Neural cell (in vitro differentiated cells): ENCODE results near the gene UNC5A.

Experiments
- SMC3 ChIP-seq: fragments of 450-650 bp; conservative IDR thresholded peaks from 2 replicates; pipeline ENCODE4 v1.6.1; 2014; ENCODE audit warnings: antibody characterized with exemption, mild to moderate bottlenecking, moderate library complexity; ENCODE audit not compliant: poor library complexity
- TF ChIP-seq, protein P1 (sequence below): IDR thresholded peaks from 2 replicates; pipeline ENCODE4 v1.6.1; 2012; ENCODE audit warnings: borderline replicate concordance
- TF ChIP-seq, protein P2 (sequence below): fragments of 450-650 bp; IDR thresholded peaks from 2 replicates; pipeline ENCODE4 v1.5.1; 2014; ENCODE audit warnings: antibody characterized with exemption, mild to moderate bottlenecking, moderate library complexity; ENCODE audit not compliant: poor library complexity, severe bottlenecking

DNA sequence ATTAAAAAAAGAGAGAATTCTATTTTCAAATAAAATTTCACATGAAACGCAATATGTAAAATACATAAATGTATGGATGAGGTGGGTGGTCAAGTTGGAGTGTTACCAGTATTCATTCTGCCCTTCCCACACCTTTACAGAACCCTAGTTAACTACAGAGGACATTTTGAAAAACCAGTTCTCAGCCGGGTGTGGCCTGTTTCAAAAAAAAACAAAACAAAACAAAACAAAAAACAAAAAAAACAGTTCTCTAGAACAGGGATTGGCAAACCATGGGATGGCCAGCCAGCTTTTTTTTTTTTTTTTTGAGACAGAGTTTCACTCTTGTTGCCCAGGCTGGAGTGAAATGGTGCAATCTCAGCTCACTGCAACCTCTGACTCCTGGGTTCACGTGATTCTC, 117.2 kb downstream of the UNC5A start:
- TF ChIP-seq, protein P1, sequence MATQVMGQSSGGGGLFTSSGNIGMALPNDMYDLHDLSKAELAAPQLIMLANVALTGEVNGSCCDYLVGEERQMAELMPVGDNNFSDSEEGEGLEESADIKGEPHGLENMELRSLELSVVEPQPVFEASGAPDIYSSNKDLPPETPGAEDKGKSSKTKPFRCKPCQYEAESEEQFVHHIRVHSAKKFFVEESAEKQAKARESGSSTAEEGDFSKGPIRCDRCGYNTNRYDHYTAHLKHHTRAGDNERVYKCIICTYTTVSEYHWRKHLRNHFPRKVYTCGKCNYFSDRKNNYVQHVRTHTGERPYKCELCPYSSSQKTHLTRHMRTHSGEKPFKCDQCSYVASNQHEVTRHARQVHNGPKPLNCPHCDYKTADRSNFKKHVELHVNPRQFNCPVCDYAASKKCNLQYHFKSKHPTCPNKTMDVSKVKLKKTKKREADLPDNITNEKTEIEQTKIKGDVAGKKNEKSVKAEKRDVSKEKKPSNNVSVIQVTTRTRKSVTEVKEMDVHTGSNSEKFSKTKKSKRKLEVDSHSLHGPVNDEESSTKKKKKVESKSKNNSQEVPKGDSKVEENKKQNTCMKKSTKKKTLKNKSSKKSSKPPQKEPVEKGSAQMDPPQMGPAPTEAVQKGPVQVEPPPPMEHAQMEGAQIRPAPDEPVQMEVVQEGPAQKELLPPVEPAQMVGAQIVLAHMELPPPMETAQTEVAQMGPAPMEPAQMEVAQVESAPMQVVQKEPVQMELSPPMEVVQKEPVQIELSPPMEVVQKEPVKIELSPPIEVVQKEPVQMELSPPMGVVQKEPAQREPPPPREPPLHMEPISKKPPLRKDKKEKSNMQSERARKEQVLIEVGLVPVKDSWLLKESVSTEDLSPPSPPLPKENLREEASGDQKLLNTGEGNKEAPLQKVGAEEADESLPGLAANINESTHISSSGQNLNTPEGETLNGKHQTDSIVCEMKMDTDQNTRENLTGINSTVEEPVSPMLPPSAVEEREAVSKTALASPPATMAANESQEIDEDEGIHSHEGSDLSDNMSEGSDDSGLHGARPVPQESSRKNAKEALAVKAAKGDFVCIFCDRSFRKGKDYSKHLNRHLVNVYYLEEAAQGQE = no peak
- TF ChIP-seq, protein P2, sequence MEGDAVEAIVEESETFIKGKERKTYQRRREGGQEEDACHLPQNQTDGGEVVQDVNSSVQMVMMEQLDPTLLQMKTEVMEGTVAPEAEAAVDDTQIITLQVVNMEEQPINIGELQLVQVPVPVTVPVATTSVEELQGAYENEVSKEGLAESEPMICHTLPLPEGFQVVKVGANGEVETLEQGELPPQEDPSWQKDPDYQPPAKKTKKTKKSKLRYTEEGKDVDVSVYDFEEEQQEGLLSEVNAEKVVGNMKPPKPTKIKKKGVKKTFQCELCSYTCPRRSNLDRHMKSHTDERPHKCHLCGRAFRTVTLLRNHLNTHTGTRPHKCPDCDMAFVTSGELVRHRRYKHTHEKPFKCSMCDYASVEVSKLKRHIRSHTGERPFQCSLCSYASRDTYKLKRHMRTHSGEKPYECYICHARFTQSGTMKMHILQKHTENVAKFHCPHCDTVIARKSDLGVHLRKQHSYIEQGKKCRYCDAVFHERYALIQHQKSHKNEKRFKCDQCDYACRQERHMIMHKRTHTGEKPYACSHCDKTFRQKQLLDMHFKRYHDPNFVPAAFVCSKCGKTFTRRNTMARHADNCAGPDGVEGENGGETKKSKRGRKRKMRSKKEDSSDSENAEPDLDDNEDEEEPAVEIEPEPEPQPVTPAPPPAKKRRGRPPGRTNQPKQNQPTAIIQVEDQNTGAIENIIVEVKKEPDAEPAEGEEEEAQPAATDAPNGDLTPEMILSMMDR = no peak
- no peak for TF ChIP-seq SMC3
